Testis (tissue), 3 donors: ENCODE results near the gene PKIG. TPM values are rescaled to one million over a fixed set of nuclear protein-coding genes. Genes with fewer than 3 reads are reported as not detected.
A peak's percentile ranks its signal among the peaks of the same experiment; 100 is the strongest.

Source experiments
- DNase-seq: peaks from one replicate; pipeline ENCODE4 v3.0.0-alpha.2; 2019
- H3K27ac ChIP-seq, 2 donors: fragments of 200-600 bp; sonication (generic); one replicate each; pipeline ENCODE4 v1.5.1; 2019
- H3K27me3 ChIP-seq: fragments of 200-600 bp; sonication (generic); one replicate; pipeline ENCODE4 v1.5.1; 2019
- H3K36me3 ChIP-seq: fragments of 200-600 bp; sonication (generic); one replicate; pipeline ENCODE4 v1.5.1; 2017; ENCODE audit warnings: low read depth; ENCODE audit errors: missing control alignments
- H3K4me1 ChIP-seq: fragments of 200-600 bp; sonication (generic); one replicate; pipeline ENCODE4 v1.5.1; 2019
- H3K4me3 ChIP-seq, 2 donors: fragments of 200-600 bp; sonication (generic); one replicate each; pipeline ENCODE4 v1.5.1; 2017 to 2019
- H3K9me3 ChIP-seq: fragments of 200-600 bp; sonication (generic); one replicate; pipeline ENCODE4 v1.5.1; 2017
- CTCF ChIP-seq, 3 experiments: fragments of 450-650 bp in 2 of 3; fragments of 200-600 bp in 1 of 3; sonication (generic) in 1 of 3; IDR thresholded peaks; one replicate each; pipeline ENCODE4 v1.5.1; 2016 to 2019; ENCODE audit warnings: antibody characterized with exemption in 3 of 3, mild to moderate bottlenecking in 2 of 3, moderate library complexity in 1 of 3
- POLR2A ChIP-seq: fragments of 450-650 bp; IDR thresholded peaks from one replicate; pipeline ENCODE4 v1.6.1; 2017; ENCODE audit warnings: antibody characterized with exemption, mild to moderate bottlenecking, moderate library complexity
- WGBS, 2 donors: methylation state at CpG; one replicate each; pipeline ENCODE4 v1.1.5; 2018; 5-methylcytosine and 5-hydroxymethylcytosine counted together
- intact Hi-C: fragments of 100-400 bp; cut with DNase I; formaldehyde crosslinking; loops from one replicate; pipeline ENCODE4 v1.15.1; 2023; ENCODE audit warnings: low total_unique reads
- polyA plus RNA-seq: library from polyadenylated mRNA; stranded (reverse); fragments of 350-450 nt; fragmentation: Illumina TruSeq; extraction: RNeasy Lipid Tissue Mini Kit (QIAGEN cat#74804); gene quantifications from one replicate; pipeline ENCODE4 v1.2.3, GENCODE V29; 2014; ENCODE audit warnings: low read depth, low replicate concordance; ENCODE audit not compliant: insufficient read depth
- total RNA-seq, 2 donors: library from RNA; depleted of rRNA; stranded (reverse); fragments of >200 nt; gene quantifications; one replicate each; pipeline ENCODE4 v1.2.3, GENCODE V29; 2016

The PKIG gene
- total and polyA plus RNA-seq, 3 donors from 2014 or later, result 66.6 to 180 (median 70.4) TPM

- intact Hi-C loops, result no loop called here
- peaks cover 8% of the 10 kb centered on the region for H3K4me1 ChIP-seq
- 88 to 89% methylated on average over 5 of the region's 5 CpGs for WGBS, 2 donors
Measured at GRCh38 chr20:44637042-44637441, 54.7 kb downstream of the PKIG start.

GRCh38 chr20:44637522-44638372 is 55.4 kb downstream of the PKIG start:
- intact Hi-C loops, result no loop called here

More at GRCh38 chr20:44637042-44637441, 54.7 kb downstream of the PKIG start:
- Histone ChIP-seq H3K27ac (peak overlapping the region in 1 of 2 donors; percentile 45), H3K4me3 (no peak overlapping the region), H3K36me3 (no peaks in the 10 kb centered on the region), H3K9me3 (no peaks in the 10 kb centered on the region), H3K27me3 (no peaks in the 10 kb centered on the region)
- DNase-seq, result no peak
- no peak for TF ChIP-seq CTCF (IDR thresholded peaks at IDR 0.05)
- TF ChIP-seq POLR2A, result no peak

GRCh38 chr20:44640522-44640921 is 58.1 kb downstream of the PKIG start:
- intact Hi-C loops, result no loop called here
- 91 to 96% methylated on average over 2 of the region's 2 CpGs for WGBS, 2 donors
- no peaks in the 10 kb centered on the region for H3K9me3 ChIP-seq
- no peak for DNase-seq
- H3K36me3 ChIP-seq, result no peaks in the 10 kb centered on the region
- TF ChIP-seq POLR2A (no peak), CTCF (IDR thresholded peaks at IDR 0.05) (no peak)
- H3K27me3 ChIP-seq, result no peaks in the 10 kb centered on the region
- no peak overlapping the region for H3K27ac ChIP-seq
- H3K4me3 ChIP-seq, result no peak overlapping the region
- H3K4me1 ChIP-seq, result peaks cover 12% of the 10 kb centered on the region

More at GRCh38 chr20:44637522-44638372, 55.4 kb downstream of the PKIG start:
- Histone ChIP-seq H3K27ac (peak overlapping the region in 1 of 2 donors; percentile 45), H3K27me3 (no peaks in the 10 kb centered on the region), H3K36me3 (no peaks in the 10 kb centered on the region), H3K4me3 (no peak overlapping the region), H3K4me1 (peaks cover 10% of the 10 kb centered on the region), H3K9me3 (no peaks in the 10 kb centered on the region)
- no peak for TF ChIP-seq POLR2A
- no peak for TF ChIP-seq CTCF (IDR thresholded peaks at IDR 0.05)
- DNase-seq, result peak; percentile 80
- 61 to 64% methylated on average over 9 to 11 of the region's 11 CpGs for WGBS, 2 donors

GRCh38 chr20:44641325-44641724 is 58.9 kb downstream of the PKIG start:
- intact Hi-C loops, result no loop called here
- H3K9me3 ChIP-seq, result no peaks in the 10 kb centered on the region
- H3K4me3 ChIP-seq, result no peak overlapping the region
- 85 to 91% methylated on average over 5 of the region's 5 CpGs for WGBS, 2 donors
- no peak overlapping the region for H3K27ac ChIP-seq
- H3K4me1 ChIP-seq, result peaks cover 12% of the 10 kb centered on the region
- DNase-seq, result no peak
- H3K36me3 ChIP-seq, result no peaks in the 10 kb centered on the region
- no peaks in the 10 kb centered on the region for H3K27me3 ChIP-seq
- no peak for TF ChIP-seq CTCF (IDR thresholded peaks at IDR 0.05)
- TF ChIP-seq POLR2A, result no peak
